Activated CD4-positive, alpha-beta T cell treated with anti-CD3 and anti-CD28 coated beads, Interleukin-2, amount 10 ng/mL, durations not matched to agents 24 days and 14 days (primary cell): ENCODE data around the gene FNDC5. TPM values are rescaled to one million over a fixed set of nuclear protein-coding genes. Genes with fewer than 3 reads are reported as not detected.
"Not testable (repeated sequence)": the region's sequence is repeated elsewhere in the genome, so short reads cannot be mapped to it uniquely, and the experiment has no call there.

Experiments used
- DNase-seq: peaks from one replicate; pipeline ENCODE4 v3.0.0; 2022
- H3K27ac Mint-ChIP-seq: one replicate; pipeline ENCODE4 v1.8.0; 2022; ENCODE audit warnings: mild to moderate bottlenecking, mixed read lengths
- H3K27me3 Mint-ChIP-seq: one replicate; pipeline ENCODE4 v1.8.0; 2022; ENCODE audit warnings: mixed read lengths
- H3K36me3 Mint-ChIP-seq: one replicate; pipeline ENCODE4 v1.8.0; 2022; ENCODE audit warnings: low read depth, mild to moderate bottlenecking, mixed read lengths
- H3K4me1 Mint-ChIP-seq: one replicate; pipeline ENCODE4 v1.8.0; 2021; ENCODE audit warnings: mixed read lengths
- H3K4me3 Mint-ChIP-seq: one replicate; pipeline ENCODE4 v1.8.0; 2022; ENCODE audit warnings: mild to moderate bottlenecking, moderate library complexity, mixed read lengths
- H3K9me3 Mint-ChIP-seq: one replicate; pipeline ENCODE4 v1.8.0; 2021; ENCODE audit warnings: mixed read lengths
- intact Hi-C: fragments of 100-400 bp; cut with micrococcal nuclease; formaldehyde crosslinking; loops from one replicate; pipeline ENCODE4 v1.15.1; 2023
- total RNA-seq: library from RNA; stranded (reverse); gene quantifications from 2 replicates; pipeline ENCODE4 v1.2.3, GENCODE V29; 2022

The FNDC5 gene
- not detected in 2 replicates for total RNA-seq

DNA sequence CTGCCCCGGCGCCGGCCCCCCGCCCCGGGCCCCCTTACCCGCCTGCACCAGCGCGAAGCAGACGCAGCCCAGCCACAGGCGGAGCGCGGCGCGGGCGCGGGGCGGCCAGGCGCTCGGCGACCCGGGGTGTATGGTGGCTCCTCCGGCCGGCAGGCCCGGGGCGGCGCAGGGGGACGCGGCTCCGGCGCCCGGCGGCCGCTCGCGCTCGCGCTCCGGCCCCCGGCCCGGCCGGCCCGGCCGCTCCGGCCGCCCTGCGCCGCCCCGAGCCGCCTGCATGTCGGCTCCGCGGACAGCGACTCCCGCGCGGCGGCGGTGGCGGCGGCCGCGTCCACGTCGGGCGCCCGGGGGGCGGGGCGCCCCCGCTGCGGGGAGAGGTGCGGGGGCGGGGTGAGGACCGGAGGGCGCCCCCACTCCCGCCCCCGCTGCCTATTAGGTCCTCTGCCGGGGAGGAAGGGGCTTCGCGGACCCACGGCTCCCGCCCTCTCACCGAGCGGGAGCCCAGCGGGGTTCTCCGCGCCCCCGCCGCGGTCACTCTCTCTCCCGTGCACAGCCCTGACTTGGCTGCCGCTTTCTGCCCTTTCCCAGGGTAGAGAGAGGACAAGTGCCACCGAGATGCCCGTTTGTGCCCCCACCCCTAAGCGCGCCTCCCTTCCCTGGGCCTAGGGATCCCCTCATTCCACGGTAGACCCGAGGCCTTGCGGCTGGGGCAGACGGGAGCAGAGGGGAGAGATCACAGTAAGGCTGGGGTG, at the start of gene FNDC5:
Gene FNDC5 (minus strand): TSS at position 298 of the 749 bp plus-strand sequence.
- Mint-ChIP-seq H3K27ac (no peak within 1 kb of the TSS), H3K9me3 (no peaks in the 10 kb centered on the region), H3K27me3 (peaks cover 47% of the 10 kb centered on the region), H3K4me1 (peaks cover 3% of the 10 kb centered on the region), H3K36me3 (peaks cover 2% of the 10 kb centered on the region), H3K4me3 (peak within 1 kb of the TSS; percentile 68)
- peak; percentile 58 for DNase-seq
- intact Hi-C loops, result loop anchor here (5.0 kb wide), 1 partner anchor 98 kb away; no protein-coding TSS in a partner anchor

DNA sequence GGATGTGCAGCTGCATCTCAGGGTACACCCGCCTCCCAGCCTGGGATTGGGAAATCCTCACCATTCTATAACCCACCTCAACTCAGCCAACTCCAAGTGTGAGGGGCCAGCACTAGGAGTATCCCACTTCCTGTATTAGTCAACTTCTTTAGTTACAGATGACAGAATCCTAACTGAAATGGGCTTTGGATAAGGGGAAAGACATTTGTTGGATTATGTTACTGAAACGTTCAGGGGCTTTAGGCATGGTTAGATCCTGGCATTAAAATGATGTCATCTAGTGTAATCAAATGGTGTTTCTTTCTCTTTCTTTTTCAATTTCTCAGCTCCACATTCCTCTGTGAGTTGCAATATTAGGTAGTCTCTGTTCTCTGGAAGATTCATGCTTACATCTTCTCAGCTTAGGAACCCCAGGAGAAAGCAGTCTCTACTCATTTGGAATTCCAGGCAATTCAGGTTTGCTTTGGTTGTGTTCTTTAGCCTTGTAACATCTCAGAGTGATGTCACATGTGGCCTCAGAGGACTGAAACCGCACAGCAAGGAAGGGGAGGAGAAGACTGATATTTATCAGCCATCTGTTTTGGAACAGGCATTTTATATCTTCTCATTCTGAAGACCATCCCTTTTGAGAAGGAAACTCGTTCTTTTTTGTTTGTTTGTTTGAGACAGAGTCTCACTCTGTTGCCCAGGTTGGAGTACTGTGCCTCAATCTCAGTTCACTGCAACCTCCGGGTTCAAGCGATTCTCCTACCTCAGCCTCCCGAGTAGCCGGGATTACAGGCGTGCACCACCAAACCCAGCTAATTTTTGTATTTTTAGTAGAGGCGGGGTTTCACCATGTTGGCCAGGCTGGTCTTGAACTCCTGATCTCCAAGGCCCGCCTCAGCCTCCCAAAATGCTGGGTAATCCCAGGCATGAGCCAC, 49.4 kb upstream of the FNDC5 start:
- intact Hi-C loops, result no loop called here
- DNase-seq, result no peak
- H3K36me3 Mint-ChIP-seq, result peaks cover 2% of the 10 kb centered on the region
- H3K4me3 Mint-ChIP-seq, result no peak overlapping the region
- peaks cover 20% of the 10 kb centered on the region for H3K4me1 Mint-ChIP-seq
- no peak overlapping the region for H3K27ac Mint-ChIP-seq
- peaks cover 44% of the 10 kb centered on the region for H3K27me3 Mint-ChIP-seq
- H3K9me3 Mint-ChIP-seq, result no peaks in the 10 kb centered on the region

DNA sequence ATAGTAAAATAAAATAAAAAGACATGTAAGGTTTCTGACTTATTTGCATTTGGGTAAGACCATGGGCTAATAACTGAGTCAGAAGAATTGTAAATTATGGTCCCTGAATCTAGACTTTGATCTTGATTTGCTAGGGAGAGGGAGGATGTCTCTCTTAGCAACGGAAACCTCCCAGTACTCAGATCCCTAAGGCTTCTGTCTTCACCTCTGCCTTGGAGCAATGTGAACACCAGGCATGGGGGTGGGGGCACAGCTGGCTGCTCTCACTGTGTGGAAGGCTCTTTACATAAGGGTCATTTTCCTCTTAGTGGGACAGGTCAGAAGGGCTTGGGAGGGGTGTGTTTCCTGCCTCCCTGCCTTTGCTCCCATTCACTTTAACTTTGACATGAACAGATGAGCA, 47.5 kb upstream of the FNDC5 start:
- no peak overlapping the region for H3K4me3 Mint-ChIP-seq
- no peaks in the 10 kb centered on the region for H3K36me3 Mint-ChIP-seq
- no peak overlapping the region for H3K27ac Mint-ChIP-seq
- H3K27me3 Mint-ChIP-seq, result peaks cover 34% of the 10 kb centered on the region
- H3K9me3 Mint-ChIP-seq, result no peaks in the 10 kb centered on the region
- H3K4me1 Mint-ChIP-seq, result peaks cover 14% of the 10 kb centered on the region
- intact Hi-C loops, result no loop called here
- DNase-seq, result no peak

- H3K36me3 Mint-ChIP-seq, result no peaks in the 10 kb centered on the region
- peaks cover 14% of the 10 kb centered on the region for H3K4me1 Mint-ChIP-seq
- intact Hi-C loops, result no loop called here
- no peaks in the 10 kb centered on the region for H3K9me3 Mint-ChIP-seq
- no peak overlapping the region for H3K27ac Mint-ChIP-seq
- peak; percentile 77 for DNase-seq
- H3K27me3 Mint-ChIP-seq, result peaks cover 29% of the 10 kb centered on the region
- no peak overlapping the region for H3K4me3 Mint-ChIP-seq
Measured at GRCh38 chr1:32917521-32917920, 46.8 kb upstream of the FNDC5 start.

- Mint-ChIP-seq H3K4me1 (peaks cover 14% of the 10 kb centered on the region), H3K36me3 (no peaks in the 10 kb centered on the region), H3K27ac (no peak overlapping the region), H3K4me3 (no peak overlapping the region), H3K9me3 (no peaks in the 10 kb centered on the region), H3K27me3 (peaks cover 29% of the 10 kb centered on the region)
- DNase-seq, result no peak
- intact Hi-C loops, result no loop called here
Measured at GRCh38 chr1:32915766-32916706, 45.3 kb upstream of the FNDC5 start.

- peaks cover 18% of the 10 kb centered on the region for H3K27me3 Mint-ChIP-seq
- no peaks in the 10 kb centered on the region for H3K4me1 Mint-ChIP-seq
- H3K4me3 Mint-ChIP-seq, result no peak overlapping the region
- no peak overlapping the region for H3K27ac Mint-ChIP-seq
- no peaks in the 10 kb centered on the region for H3K36me3 Mint-ChIP-seq
- intact Hi-C loops, result no loop called here
- no peak for DNase-seq
- no peaks in the 10 kb centered on the region for H3K9me3 Mint-ChIP-seq
Measured at GRCh38 chr1:32910319-32910718, 39.6 kb upstream of the FNDC5 start.

DNA sequence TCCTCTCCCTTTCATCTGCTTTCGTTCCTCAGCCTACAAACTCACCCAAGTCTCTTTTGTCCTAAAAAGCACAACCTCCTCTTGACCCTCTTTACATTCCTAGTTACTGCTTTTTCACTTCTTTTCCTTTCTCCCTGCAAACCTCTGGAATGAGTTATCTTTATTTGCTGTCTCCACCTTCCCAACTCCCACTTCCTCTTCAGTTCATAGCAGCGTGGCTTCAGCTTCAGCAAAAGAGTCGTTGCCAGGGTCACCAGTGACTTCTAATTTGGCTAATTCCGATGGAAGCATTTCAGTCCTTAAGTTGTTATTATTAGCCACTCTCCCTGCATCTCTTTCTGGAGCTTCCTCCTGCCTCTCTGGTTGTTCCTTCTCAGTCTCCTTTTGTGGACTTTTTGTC, 36.7 kb upstream of the FNDC5 start:
- DNase-seq, result no peak
- Mint-ChIP-seq H3K36me3 (no peaks in the 10 kb centered on the region), H3K27ac (no peak overlapping the region), H3K4me3 (no peak overlapping the region), H3K27me3 (peaks cover 29% of the 10 kb centered on the region), H3K9me3 (no peaks in the 10 kb centered on the region), H3K4me1 (no peaks in the 10 kb centered on the region)
- intact Hi-C loops, result no loop called here

DNA sequence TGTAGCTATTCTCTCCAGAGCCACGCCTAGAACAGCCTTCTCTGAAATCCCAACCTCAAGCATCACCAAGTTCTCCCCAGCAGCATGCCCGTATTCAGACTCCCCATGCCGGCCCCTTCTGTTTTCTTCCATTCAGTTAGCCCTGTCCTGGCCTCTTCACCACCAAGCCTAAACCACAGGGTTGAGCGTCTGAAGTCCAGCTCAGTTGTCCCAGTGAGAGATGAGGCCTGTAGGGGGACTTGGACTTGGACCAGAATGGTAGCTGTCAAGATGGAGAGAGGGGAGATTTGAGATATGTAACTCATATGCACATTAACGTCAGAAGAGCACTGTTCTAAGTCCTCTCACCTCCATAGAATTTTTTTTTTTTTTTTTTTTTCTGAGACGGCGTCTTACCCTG, 35.9 kb upstream of the FNDC5 start:
- H3K36me3 Mint-ChIP-seq, result no peaks in the 10 kb centered on the region
- H3K4me1 Mint-ChIP-seq, result peaks cover under 1% of the 10 kb centered on the region
- no peak overlapping the region for H3K4me3 Mint-ChIP-seq
- no peak for DNase-seq
- intact Hi-C loops, result no loop called here
- H3K27me3 Mint-ChIP-seq, result peaks cover 36% of the 10 kb centered on the region
- H3K9me3 Mint-ChIP-seq, result no peaks in the 10 kb centered on the region
- H3K27ac Mint-ChIP-seq, result no peak overlapping the region

DNA sequence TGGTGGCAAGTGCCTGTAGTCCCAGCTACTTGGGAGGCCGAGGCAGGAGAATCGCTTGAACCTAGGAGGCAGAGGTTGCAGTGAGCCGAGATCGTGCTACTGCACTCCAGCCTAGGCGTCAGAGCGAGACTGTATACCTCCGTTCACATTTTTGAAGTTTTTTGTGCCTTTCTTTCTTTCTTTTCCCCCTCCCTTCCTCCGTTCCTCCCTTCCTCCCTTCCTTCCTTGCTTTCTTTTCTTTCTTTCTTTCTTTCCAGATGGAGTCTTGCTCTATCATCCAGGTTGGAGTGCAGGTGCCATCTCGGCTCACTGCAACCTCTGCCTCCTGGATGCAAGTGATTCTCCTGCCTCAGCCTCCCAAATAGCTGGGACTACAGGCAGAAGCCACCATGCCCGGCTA, 34.9 kb upstream of the FNDC5 start:
- intact Hi-C loops, H3K27ac Mint-ChIP-seq, DNase-seq, H3K4me3 Mint-ChIP-seq, H3K36me3 Mint-ChIP-seq, H3K9me3 Mint-ChIP-seq, H3K4me1 Mint-ChIP-seq: not testable (repeated sequence)
- H3K27me3 Mint-ChIP-seq, result peaks cover 41% of the 10 kb centered on the region

GRCh38 chr1:32904797-32905196, 34.1 kb upstream of the FNDC5 start:
- intact Hi-C loops, result no loop called here
- no peak overlapping the region for H3K4me3 Mint-ChIP-seq
- H3K9me3 Mint-ChIP-seq, result no peaks in the 10 kb centered on the region
- peaks cover 43% of the 10 kb centered on the region for H3K27me3 Mint-ChIP-seq
- peaks cover 2% of the 10 kb centered on the region for H3K4me1 Mint-ChIP-seq
- H3K27ac Mint-ChIP-seq, result no peak overlapping the region
- no peaks in the 10 kb centered on the region for H3K36me3 Mint-ChIP-seq
- DNase-seq, result no peak

DNA sequence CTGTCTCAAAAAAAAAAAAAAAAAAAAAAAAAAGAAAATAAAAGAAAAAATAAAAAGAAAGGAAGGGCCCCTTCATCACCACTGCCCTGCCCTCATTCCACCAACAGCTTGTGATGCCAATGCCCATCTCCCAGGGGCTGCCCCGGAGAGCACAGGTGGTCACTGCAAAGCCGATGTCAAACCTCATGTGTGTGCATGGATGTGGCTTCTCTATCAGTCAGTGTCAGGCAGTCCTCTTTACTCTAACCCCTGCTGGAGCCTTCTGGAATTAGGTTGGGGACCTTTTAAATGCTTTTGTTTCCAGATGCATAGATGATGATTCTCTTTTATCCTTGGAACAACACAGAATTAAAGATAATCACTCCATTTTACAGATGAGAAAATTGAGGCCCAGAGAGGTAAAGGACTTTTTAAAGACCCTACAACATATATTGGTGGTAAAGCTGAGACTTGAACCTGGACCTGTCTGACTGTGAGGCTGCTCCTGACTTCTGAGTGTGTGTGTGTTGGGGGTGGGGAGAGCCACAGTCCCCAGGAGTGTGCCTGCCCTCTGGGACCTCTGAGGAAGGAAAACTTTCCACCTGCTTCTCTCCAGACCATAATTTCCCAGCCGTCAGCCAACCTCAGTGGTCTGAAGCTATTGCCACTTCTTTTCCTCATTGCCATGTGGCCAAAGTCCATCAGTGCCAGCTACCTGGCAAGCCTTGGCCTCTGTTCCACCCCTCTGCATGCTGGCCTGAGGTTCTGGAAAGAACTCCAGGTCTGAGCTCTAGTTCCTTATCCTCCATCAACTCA, 33.5 kb upstream of the FNDC5 start:
- Mint-ChIP-seq H3K27me3 (peaks cover 45% of the 10 kb centered on the region), H3K27ac (no peak overlapping the region), H3K36me3 (no peaks in the 10 kb centered on the region), H3K4me3 (no peak overlapping the region), H3K9me3 (no peaks in the 10 kb centered on the region), H3K4me1 (peaks cover 2% of the 10 kb centered on the region)
- DNase-seq, result no peak
- intact Hi-C loops, result no loop called here

DNA sequence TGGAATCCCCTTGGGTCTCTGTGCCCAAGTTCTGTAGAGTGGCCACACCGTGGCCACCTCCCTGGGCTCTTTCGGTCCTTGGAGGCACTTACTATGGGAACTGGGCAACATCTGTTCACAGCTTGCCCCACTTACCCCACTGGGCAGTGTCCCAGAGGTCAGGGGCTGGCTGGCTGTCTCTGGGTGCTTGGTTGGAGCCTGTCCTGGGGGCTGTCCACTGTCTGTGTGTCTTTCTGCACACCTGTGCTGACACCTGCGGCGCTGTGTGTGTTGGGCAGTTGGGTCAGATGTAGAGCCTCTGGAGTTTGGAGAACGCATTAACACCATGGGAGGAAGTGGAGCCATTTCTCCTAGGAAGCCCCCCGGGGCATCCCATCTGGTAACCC, 31.8 kb upstream of the FNDC5 start:
- no peaks in the 10 kb centered on the region for H3K9me3 Mint-ChIP-seq
- intact Hi-C loops, result no loop called here
- H3K4me1 Mint-ChIP-seq, result peaks cover 2% of the 10 kb centered on the region
- no peaks in the 10 kb centered on the region for H3K36me3 Mint-ChIP-seq
- H3K4me3 Mint-ChIP-seq, result peak overlapping the region; percentile 66
- H3K27ac Mint-ChIP-seq, result no peak overlapping the region
- H3K27me3 Mint-ChIP-seq, result peaks cover 53% of the 10 kb centered on the region
- DNase-seq, result no peak
